ENCODE data around the gene TXNL4B. TPM values are rescaled to one million over a fixed set of nuclear protein-coding genes. Genes with fewer than 3 reads are reported as not detected.
"Not testable (repeated sequence)": the region's sequence is repeated elsewhere in the genome, so short reads cannot be mapped to it uniquely, and the experiment has no call there.

Gene TXNL4B
- total and polyA plus RNA-seq, 9 of the 15 experiments (the other 6 are each of a cell fraction or from before 2014, with no cell fraction given): 11.9 to 38.0 (median 22.3) TPM

DNA sequence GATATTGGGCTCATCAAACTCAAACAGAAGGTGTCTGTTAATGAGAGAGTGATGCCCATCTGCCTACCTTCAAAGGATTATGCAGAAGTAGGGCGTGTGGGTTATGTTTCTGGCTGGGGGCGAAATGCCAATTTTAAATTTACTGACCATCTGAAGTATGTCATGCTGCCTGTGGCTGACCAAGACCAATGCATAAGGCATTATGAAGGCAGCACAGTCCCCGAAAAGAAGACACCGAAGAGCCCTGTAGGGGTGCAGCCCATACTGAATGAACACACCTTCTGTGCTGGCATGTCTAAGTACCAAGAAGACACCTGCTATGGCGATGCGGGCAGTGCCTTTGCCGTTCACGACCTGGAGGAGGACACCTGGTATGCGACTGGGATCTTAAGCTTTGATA is 33.0 kb downstream of the TXNL4B start (continued):
- TF ChIP-seq, protein P1, sequence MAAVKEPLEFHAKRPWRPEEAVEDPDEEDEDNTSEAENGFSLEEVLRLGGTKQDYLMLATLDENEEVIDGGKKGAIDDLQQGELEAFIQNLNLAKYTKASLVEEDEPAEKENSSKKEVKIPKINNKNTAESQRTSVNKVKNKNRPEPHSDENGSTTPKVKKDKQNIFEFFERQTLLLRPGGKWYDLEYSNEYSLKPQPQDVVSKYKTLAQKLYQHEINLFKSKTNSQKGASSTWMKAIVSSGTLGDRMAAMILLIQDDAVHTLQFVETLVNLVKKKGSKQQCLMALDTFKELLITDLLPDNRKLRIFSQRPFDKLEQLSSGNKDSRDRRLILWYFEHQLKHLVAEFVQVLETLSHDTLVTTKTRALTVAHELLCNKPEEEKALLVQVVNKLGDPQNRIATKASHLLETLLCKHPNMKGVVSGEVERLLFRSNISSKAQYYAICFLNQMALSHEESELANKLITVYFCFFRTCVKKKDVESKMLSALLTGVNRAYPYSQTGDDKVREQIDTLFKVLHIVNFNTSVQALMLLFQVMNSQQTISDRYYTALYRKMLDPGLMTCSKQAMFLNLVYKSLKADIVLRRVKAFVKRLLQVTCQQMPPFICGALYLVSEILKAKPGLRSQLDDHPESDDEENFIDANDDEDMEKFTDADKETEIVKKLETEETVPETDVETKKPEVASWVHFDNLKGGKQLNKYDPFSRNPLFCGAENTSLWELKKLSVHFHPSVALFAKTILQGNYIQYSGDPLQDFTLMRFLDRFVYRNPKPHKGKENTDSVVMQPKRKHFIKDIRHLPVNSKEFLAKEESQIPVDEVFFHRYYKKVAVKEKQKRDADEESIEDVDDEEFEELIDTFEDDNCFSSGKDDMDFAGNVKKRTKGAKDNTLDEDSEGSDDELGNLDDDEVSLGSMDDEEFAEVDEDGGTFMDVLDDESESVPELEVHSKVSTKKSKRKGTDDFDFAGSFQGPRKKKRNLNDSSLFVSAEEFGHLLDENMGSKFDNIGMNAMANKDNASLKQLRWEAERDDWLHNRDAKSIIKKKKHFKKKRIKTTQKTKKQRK (IDR thresholded peaks at IDR 0.05; ENCODE audit: borderline replicate concordance, low read depth, low read length): no peak
- TF ChIP-seq, protein P2, sequence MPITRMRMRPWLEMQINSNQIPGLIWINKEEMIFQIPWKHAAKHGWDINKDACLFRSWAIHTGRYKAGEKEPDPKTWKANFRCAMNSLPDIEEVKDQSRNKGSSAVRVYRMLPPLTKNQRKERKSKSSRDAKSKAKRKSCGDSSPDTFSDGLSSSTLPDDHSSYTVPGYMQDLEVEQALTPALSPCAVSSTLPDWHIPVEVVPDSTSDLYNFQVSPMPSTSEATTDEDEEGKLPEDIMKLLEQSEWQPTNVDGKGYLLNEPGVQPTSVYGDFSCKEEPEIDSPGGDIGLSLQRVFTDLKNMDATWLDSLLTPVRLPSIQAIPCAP (CRISPR knock-in tag; IDR thresholded peaks at IDR 0.05; ENCODE audit: borderline replicate concordance): no peak
- TF ChIP-seq RNF2 (IDR thresholded peaks at IDR 0.05): no peak

DNA sequence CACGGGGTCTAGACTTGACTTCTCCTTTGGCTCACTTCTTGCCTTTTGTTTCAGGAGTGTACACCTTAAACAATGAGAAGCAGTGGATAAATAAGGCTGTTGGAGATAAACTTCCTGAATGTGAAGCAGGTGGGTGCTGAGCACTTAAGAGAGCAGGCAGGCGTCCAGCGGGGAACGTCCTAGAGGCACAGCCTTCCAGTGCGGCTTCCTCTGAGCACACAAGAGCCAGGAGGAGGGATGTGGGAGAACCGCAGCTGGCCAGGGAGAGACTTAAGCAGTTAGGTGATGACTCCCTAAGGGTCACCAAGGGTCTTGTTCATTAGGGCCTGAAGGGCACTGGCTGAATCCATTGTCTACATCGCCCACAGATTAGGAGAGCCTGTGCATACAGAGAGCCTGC is 34.4 kb downstream of the TXNL4B start:
- FAIRE-seq; in situ Hi-C loops (cut with MboI); H3K9me1 ChIP-seq (ENCODE audit: control insufficient read depth, insufficient read depth, low read length); H3K4me3 ChIP-seq; H3K9ac ChIP-seq (ENCODE audit: insufficient read depth in 1 of 2, low read depth in 2 of 2, low read length in 2 of 2); intact Hi-C loops (cut with micrococcal nuclease); BruUV-seq (replicated peaks); H3K36me3 ChIP-seq (ENCODE audit: control insufficient read depth, insufficient read depth, low read length); H3K9me3 ChIP-seq (replicated peaks; ENCODE audit: control insufficient read depth, insufficient read depth, low read depth, low read length); DNase-seq (ENCODE audit: extremely low read depth in 1 of 4, low spot score in 3 of 4); ATAC-seq; H2AFZ ChIP-seq (ENCODE audit: low read depth, low read length); H3K4me1 ChIP-seq (replicated peaks in 1 of 2; ENCODE audit: control insufficient read depth in 2 of 2, insufficient read depth in 2 of 2, low read length in 2 of 2); H3K79me2 ChIP-seq (ENCODE audit: control insufficient read depth, insufficient read depth, low read length); H4K20me1 ChIP-seq (replicated peaks; ENCODE audit: control insufficient read depth, insufficient read depth, low read length); CTCF ChIA-PET (ENCODE audit: low intra/inter-chr PET ratio); POLR2A ChIA-PET; H3K27ac ChIP-seq (ENCODE audit: extremely low read depth, low read depth, low read length); H3K4me2 ChIP-seq (ENCODE audit: insufficient read depth, low read length): not testable (repeated sequence)
- 3% methylated on average over 5 of the region's 7 CpGs for WGBS (ENCODE audit: insufficient coverage, low coverage, missing lambda C conversion rate)
- H3K27me3 ChIP-seq (ENCODE audit: control insufficient read depth in 2 of 2, insufficient read depth in 2 of 2, low read length in 2 of 2): peaks cover 16 to 17% of the 10 kb centered on the region in 2 experiments; a peak in 4 of 5 replicates

- POLR2A ChIA-PET; CTCF ChIA-PET (ENCODE audit: low intra/inter-chr PET ratio); in situ Hi-C loops (cut with MboI); H3K9me3 ChIP-seq (replicated peaks; ENCODE audit: control insufficient read depth, insufficient read depth, low read depth, low read length); DNase-seq (ENCODE audit: extremely low read depth in 1 of 4, low spot score in 3 of 4); H4K20me1 ChIP-seq (replicated peaks; ENCODE audit: control insufficient read depth, insufficient read depth, low read length); intact Hi-C loops (cut with micrococcal nuclease); BruUV-seq (replicated peaks); ATAC-seq; H2AFZ ChIP-seq (ENCODE audit: low read depth, low read length); H3K36me3 ChIP-seq (ENCODE audit: control insufficient read depth, insufficient read depth, low read length); H3K27ac ChIP-seq (ENCODE audit: extremely low read depth, low read depth, low read length); H3K9me1 ChIP-seq (ENCODE audit: control insufficient read depth, insufficient read depth, low read length); H3K4me2 ChIP-seq (ENCODE audit: insufficient read depth, low read length); H3K4me3 ChIP-seq; H3K79me2 ChIP-seq (ENCODE audit: control insufficient read depth, insufficient read depth, low read length); FAIRE-seq; H3K9ac ChIP-seq (ENCODE audit: insufficient read depth in 1 of 2, low read depth in 2 of 2, low read length in 2 of 2); H3K4me1 ChIP-seq (replicated peaks in 1 of 2; ENCODE audit: control insufficient read depth in 2 of 2, insufficient read depth in 2 of 2, low read length in 2 of 2): not testable (repeated sequence)
- WGBS (ENCODE audit: insufficient coverage, low coverage, missing lambda C conversion rate): no CpG with 5 or more reads among the region's 6 CpGs
- peaks cover 17 to 20% of the 10 kb centered on the region in 2 experiments; a peak in 4 of 5 replicates for H3K27me3 ChIP-seq (ENCODE audit: control insufficient read depth in 2 of 2, insufficient read depth in 2 of 2, low read length in 2 of 2)
Observed at GRCh38 chr16:72057313-72057712, 36.1 kb downstream of the TXNL4B start.
